ENCODE results near the gene PRICKLE3.
"Not testable (repeated sequence)": the region's sequence is repeated elsewhere in the genome, so short reads cannot be mapped to it uniquely, and the experiment has no call there.

PRICKLE3 gene

GRCh38 chrX:49155900-49156837 lies 30.0 kb downstream of the PRICKLE3 start:
- peak; percentile 93 for DNase-seq

GRCh38 chrX:49155243-49155899 lies 30.8 kb downstream of the PRICKLE3 start:
- peak; percentile 92 for DNase-seq

GRCh38 chrX:49153467-49153866 lies 32.7 kb downstream of the PRICKLE3 start:
- no peak for DNase-seq

GRCh38 chrX:49149291-49149690 lies 36.9 kb downstream of the PRICKLE3 start:
- not testable (repeated sequence) for DNase-seq

GRCh38 chrX:49148390-49149100 lies 37.6 kb downstream of the PRICKLE3 start:
- DNase-seq = not testable (repeated sequence)

- DNase-seq = no peak
Measured at GRCh38 chrX:49147936-49148335, 38.2 kb downstream of the PRICKLE3 start.

GRCh38 chrX:49147282-49147681 lies 38.9 kb downstream of the PRICKLE3 start:
- DNase-seq = no peak

GRCh38 chrX:49143154-49143553 lies 43.0 kb downstream of the PRICKLE3 start:
- DNase-seq = not testable (repeated sequence)

- peak; percentile 25 for DNase-seq
Measured at GRCh38 chrX:49142264-49142663, 43.9 kb downstream of the PRICKLE3 start.

GRCh38 chrX:49139713-49140112 lies 46.5 kb downstream of the PRICKLE3 start:
- no peak for DNase-seq

GRCh38 chrX:49137492-49137891 lies 48.7 kb downstream of the PRICKLE3 start:
- DNase-seq = no peak

- no peak for DNase-seq
Measured at GRCh38 chrX:49133759-49134158, 52.4 kb downstream of the PRICKLE3 start.

- DNase-seq = not testable (repeated sequence)
Measured at GRCh38 chrX:49132275-49132674, 53.9 kb downstream of the PRICKLE3 start.

- no peak for DNase-seq
Measured at GRCh38 chrX:49129427-49129826, 56.7 kb downstream of the PRICKLE3 start.

- DNase-seq = not testable (repeated sequence)
Measured at GRCh38 chrX:49127742-49128258, 58.4 kb downstream of the PRICKLE3 start.
